Upper lobe of left lung (tissue), 6 donors: ENCODE measurements around the gene TFCP2L1. TPM values are rescaled to one million over a fixed set of nuclear protein-coding genes. Genes with fewer than 3 reads are reported as not detected.
"Not testable (repeated sequence)": the region's sequence is repeated elsewhere in the genome, so short reads cannot be mapped to it uniquely, and the experiment has no call there.

Experiments used
- ATAC-seq, 2 donors: fragments of 200-7000 bp; cut with Tn5 transposase; one replicate each; pipeline ENCODE4 v1.9.1; 2022; ENCODE audit warnings: mild to moderate bottlenecking in 2 of 2, moderate library complexity in 2 of 2; ENCODE audit not compliant: low FRiP score in 2 of 2
- DNase-seq, 2 donors: peaks; one replicate each; pipeline ENCODE4 v3.0.0-alpha.2; 2019 to 2020
- H3K27ac ChIP-seq, 4 donors: fragments of 200-600 bp; sonication (generic); one replicate each; pipeline ENCODE4 v1.5.1; 2016 to 2019
- H3K27me3 ChIP-seq, 4 donors: fragments of 200-600 bp; sonication (generic); one replicate each; pipeline ENCODE4 v1.5.1; 2017 to 2019
- H3K36me3 ChIP-seq, 4 donors: fragments of 200-600 bp; sonication (generic); one replicate each; pipeline ENCODE4 v1.5.1; 2016 to 2019
- H3K4me1 ChIP-seq, 4 donors: fragments of 200-600 bp; sonication (generic); one replicate each; pipeline ENCODE4 v1.5.1; 2018 to 2019
- H3K4me3 ChIP-seq, 4 donors: fragments of 200-600 bp; sonication (generic); one replicate each; pipeline ENCODE4 v1.5.1; 2017 to 2019; ENCODE audit warnings: mild to moderate bottlenecking in 2 of 4, moderate library complexity in 1 of 4
- H3K9me3 ChIP-seq, 4 donors: fragments of 200-600 bp; sonication (generic); one replicate each; pipeline ENCODE4 v1.5.1; 2018 to 2019
- CTCF ChIP-seq, 6 experiments: fragments of 450-650 bp in 4 of 6; fragments of 200-600 bp in 2 of 6; sonication (generic) in 2 of 6; IDR thresholded peaks; one replicate each; pipeline ENCODE4 v1.5.1; 2016 to 2019; ENCODE audit warnings: antibody characterized with exemption in 6 of 6
- EP300 ChIP-seq, 4 donors: sonication (generic); formaldehyde crosslinking; IDR thresholded peaks; one replicate each; pipeline ENCODE4 v1.5.1; 2017; ENCODE audit warnings: antibody characterized with exemption in 4 of 4, control low read depth in 2 of 4
- POLR2A ChIP-seq, 4 donors: fragments of 450-650 bp; IDR thresholded peaks; one replicate each; pipeline ENCODE4 v1.5.1; 2016 to 2017; ENCODE audit warnings: antibody characterized with exemption in 4 of 4, mild to moderate bottlenecking in 2 of 4
- POLR2AphosphoS5 ChIP-seq, 2 donors: sonication (generic); formaldehyde crosslinking; IDR thresholded peaks; one replicate each; pipeline ENCODE4 v1.5.1; 2017; ENCODE audit warnings: antibody characterized with exemption in 2 of 2
- WGBS, 2 donors: methylation state at CpG; one replicate each; pipeline ENCODE4 v1.1.5; 2017 to 2018; 5-methylcytosine and 5-hydroxymethylcytosine counted together
- total RNA-seq, 6 donors: library from RNA; depleted of rRNA in 4 of 6; stranded (reverse); fragments of >200 nt in 4 of 6; gene quantifications; one replicate each; pipeline versions ENCODE4 v1.1.0 to v1.2.1, GENCODE V29; 2016 to 2021
- donor health status: DM: no; HTN: no; CAD: no; lungs with moderate emphysema.
- donor health status: DM: no; HTN: yes; CAD: no; lungs with severe emphysema.

Gene TFCP2L1
- total RNA-seq, 6 donors from 2014 or later, result 15.3 to 47.1 (median 33.7) TPM

DNA sequence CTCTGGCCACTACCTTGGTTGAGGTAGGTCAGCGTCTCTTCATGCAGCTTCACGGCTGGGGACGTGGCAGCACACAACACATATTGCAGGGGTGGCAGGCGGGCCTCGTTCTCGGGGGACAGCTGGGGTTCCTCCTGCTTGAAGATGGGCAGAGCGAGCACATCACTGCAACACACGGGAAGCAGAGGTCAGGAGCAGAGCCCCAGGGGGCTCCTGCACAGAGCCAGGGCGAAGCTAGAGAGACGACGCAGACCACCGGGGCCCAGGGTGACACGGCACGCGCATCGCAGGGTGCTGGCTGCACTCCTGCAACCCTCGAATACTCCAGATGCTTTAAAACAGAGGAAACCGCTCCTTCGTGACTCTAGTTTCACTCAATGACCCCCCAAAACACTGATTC is 3.9 kb downstream of the TFCP2L1 start:
- Histone ChIP-seq H3K4me1 (peaks cover 9 to 44% (median 24%) of the 10 kb centered on the region in 4 donors), H3K4me3 (no peak overlapping the region), H3K27me3 (peaks cover 0 to 12% (median 6%) of the 10 kb centered on the region in 4 donors), H3K36me3 (no peaks in the 10 kb centered on the region), H3K27ac (no peak overlapping the region), H3K9me3 (no peaks in the 10 kb centered on the region)
- WGBS, 2 donors, result 85 to 86% methylated on average over 19 of the region's 19 CpGs
- no peak for ATAC-seq
- DNase-seq, result peak in 1 of 2 donors; percentile 54
- TF ChIP-seq EP300 (IDR thresholded peaks at IDR 0.05), result no peak
- TF ChIP-seq POLR2AphosphoS5 (IDR thresholded peaks at IDR 0.05), result no peak

GRCh38 chr2:121279476-121280220 is 5.4 kb downstream of the TFCP2L1 start:
- WGBS, 2 donors, result 75 to 84% methylated on average over 9 to 10 of the region's 10 CpGs
- no peak for ATAC-seq
- H3K4me1 ChIP-seq, result peaks cover 2 to 37% (median 19%) of the 10 kb centered on the region in 4 donors
- no peaks in the 10 kb centered on the region for H3K36me3 ChIP-seq
- DNase-seq, result no peak
- H3K27ac ChIP-seq, result no peak overlapping the region
- peaks cover 0 to 6% (median 2%) of the 10 kb centered on the region in 4 donors for H3K27me3 ChIP-seq
- H3K9me3 ChIP-seq, result no peaks in the 10 kb centered on the region
- H3K4me3 ChIP-seq, result no peak overlapping the region
- TF ChIP-seq EP300 (IDR thresholded peaks at IDR 0.05) (no peak), CTCF (IDR thresholded peaks at IDR 0.05) (no peak), POLR2AphosphoS5 (IDR thresholded peaks at IDR 0.05) (no peak), POLR2A (IDR thresholded peaks at IDR 0.05) (no peak)

GRCh38 chr2:121276341-121276740 is 8.7 kb downstream of the TFCP2L1 start:
- H3K36me3 ChIP-seq, result no peaks in the 10 kb centered on the region
- no peak for DNase-seq
- no peak overlapping the region for H3K27ac ChIP-seq
- no peak for TF ChIP-seq EP300 (IDR thresholded peaks at IDR 0.05)
- TF ChIP-seq CTCF (IDR thresholded peaks at IDR 0.05), result no peak
- TF ChIP-seq POLR2AphosphoS5 (IDR thresholded peaks at IDR 0.05), result no peak
- TF ChIP-seq POLR2A (IDR thresholded peaks at IDR 0.05), result no peak
- H3K4me3 ChIP-seq, result no peak overlapping the region
- WGBS, 2 donors, result 87 to 96% methylated on average over 6 of the region's 6 CpGs
- no peaks in the 10 kb centered on the region for H3K9me3 ChIP-seq
- H3K27me3 ChIP-seq, result no peaks in the 10 kb centered on the region
- peaks cover 0 to 11% (median 4%) of the 10 kb centered on the region in 4 donors for H3K4me1 ChIP-seq
- ATAC-seq, result no peak

GRCh38 chr2:121273116-121273515 is 11.9 kb downstream of the TFCP2L1 start:
- DNase-seq, result no peak
- Histone ChIP-seq H3K27me3 (no peaks in the 10 kb centered on the region), H3K9me3 (no peaks in the 10 kb centered on the region), H3K27ac (no peak overlapping the region), H3K4me1 (peaks cover 0 to 5% (median 0%) of the 10 kb centered on the region in 4 donors), H3K4me3 (no peak overlapping the region), H3K36me3 (no peaks in the 10 kb centered on the region)
- 54 to 71% methylated on average over 3 of the region's 3 CpGs for WGBS, 2 donors
- no peak for ATAC-seq
- TF ChIP-seq POLR2A (IDR thresholded peaks at IDR 0.05) (no peak), CTCF (IDR thresholded peaks at IDR 0.05) (no peak), EP300 (IDR thresholded peaks at IDR 0.05) (no peak), POLR2AphosphoS5 (IDR thresholded peaks at IDR 0.05) (no peak)

DNA sequence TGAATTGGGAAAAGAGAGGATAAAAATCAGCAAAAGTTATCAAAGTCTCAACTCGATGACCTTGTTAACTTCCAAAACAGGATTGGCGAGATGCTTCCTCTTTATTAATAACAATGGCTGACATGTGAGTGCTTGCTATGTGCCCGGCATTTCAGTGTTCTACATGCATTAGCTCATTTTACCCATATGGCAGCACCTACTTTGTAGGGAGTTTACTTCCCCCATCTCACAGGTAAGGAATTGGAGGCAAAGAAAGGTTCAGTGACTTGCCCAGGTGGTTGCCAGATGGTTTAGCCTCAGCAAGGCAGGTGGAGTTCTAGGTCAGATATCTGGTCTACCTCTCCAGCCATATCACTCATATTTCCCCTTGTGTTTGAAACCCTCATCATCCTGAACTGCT is 12.4 kb downstream of the TFCP2L1 start:
- H3K4me3 ChIP-seq, result no peak overlapping the region
- H3K4me1 ChIP-seq, result peaks cover 0 to 5% (median 0%) of the 10 kb centered on the region in 4 donors
- no peak overlapping the region for H3K27ac ChIP-seq
- WGBS, 2 donors, result 80 to 84% methylated on average over 3 of the region's 3 CpGs
- ATAC-seq (no peak), DNase-seq (no peak)
- TF ChIP-seq POLR2A (IDR thresholded peaks at IDR 0.05) (no peak), CTCF (IDR thresholded peaks at IDR 0.05) (no peak), POLR2AphosphoS5 (IDR thresholded peaks at IDR 0.05) (no peak), EP300 (IDR thresholded peaks at IDR 0.05) (no peak)
- no peaks in the 10 kb centered on the region for H3K9me3 ChIP-seq
- no peaks in the 10 kb centered on the region for H3K27me3 ChIP-seq
- no peaks in the 10 kb centered on the region for H3K36me3 ChIP-seq

DNA sequence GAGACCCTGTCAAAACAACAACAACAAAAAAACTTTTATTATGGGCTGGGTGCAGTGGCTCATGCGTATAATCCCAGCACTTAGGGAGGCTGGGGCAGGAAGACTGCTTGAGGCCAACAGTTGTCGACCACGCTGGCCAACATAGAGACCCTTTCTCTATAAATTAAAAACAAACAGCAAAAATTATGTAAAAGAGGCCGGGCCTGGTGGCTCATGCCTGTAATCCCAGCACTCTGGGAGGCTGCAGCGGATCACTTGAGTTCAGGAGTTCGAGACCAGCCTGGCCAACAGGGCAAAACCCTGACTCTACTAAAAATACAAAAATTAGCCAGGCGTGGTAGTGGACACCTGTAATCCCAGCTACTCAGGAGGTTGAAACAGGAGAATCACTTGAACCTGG is 15.6 kb downstream of the TFCP2L1 start:
- not testable (repeated sequence) for H3K27ac ChIP-seq, DNase-seq, H3K9me3 ChIP-seq, H3K4me1 ChIP-seq, H3K4me3 ChIP-seq, H3K36me3 ChIP-seq, H3K27me3 ChIP-seq, ATAC-seq
- 89 to 96% methylated on average over 7 of the region's 7 CpGs for WGBS, 2 donors
